ENCODE data around the gene TRAPPC2L.

The TRAPPC2L gene

DNA sequence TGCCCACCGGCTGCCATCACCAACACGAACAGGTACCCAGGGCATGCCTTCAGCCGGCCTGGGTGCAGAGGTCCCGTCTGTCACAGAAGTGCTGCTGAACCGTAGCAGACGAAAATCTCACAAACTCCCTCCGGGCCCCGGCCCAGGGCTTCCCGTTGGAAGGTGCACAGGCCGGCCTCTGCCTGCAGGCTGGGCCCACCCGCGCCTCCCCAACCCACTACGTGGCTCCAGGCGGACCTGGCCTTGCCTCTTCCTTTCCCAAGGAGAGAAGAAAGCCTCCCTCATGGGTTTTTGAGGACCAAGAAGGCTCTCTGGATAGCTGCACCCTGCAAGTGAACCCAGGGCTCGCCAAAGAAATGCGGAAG lies 55.0 kb downstream of the TRAPPC2L start:
- no peak for DNase-seq
